Epithelial cell of esophagus (primary cell): Measurements from ENCODE around the gene PTGES2.
A peak's percentile ranks its signal among the peaks of the same experiment; 100 is the strongest.

ENCODE experiments used
- DNase-seq: peaks from one replicate; pipeline ENCODE4 v3.0.0; 2010; ENCODE audit warnings: low read depth
- H3K4me3 ChIP-seq: 2 replicates; pipeline ENCODE4 v1.5.1; 2011; ENCODE audit warnings: mild to moderate bottlenecking, low read length, control low read depth
- TF ChIP-seq, protein P1 (sequence below): IDR thresholded peaks from 2 replicates; pipeline ENCODE4 v1.5.1; 2011; ENCODE audit warnings: low read depth, mild to moderate bottlenecking, low read length, control low read depth, inconsistent platforms; ENCODE audit not compliant: insufficient read depth; ENCODE audit errors: missing control alignments

Gene PTGES2

DNA sequence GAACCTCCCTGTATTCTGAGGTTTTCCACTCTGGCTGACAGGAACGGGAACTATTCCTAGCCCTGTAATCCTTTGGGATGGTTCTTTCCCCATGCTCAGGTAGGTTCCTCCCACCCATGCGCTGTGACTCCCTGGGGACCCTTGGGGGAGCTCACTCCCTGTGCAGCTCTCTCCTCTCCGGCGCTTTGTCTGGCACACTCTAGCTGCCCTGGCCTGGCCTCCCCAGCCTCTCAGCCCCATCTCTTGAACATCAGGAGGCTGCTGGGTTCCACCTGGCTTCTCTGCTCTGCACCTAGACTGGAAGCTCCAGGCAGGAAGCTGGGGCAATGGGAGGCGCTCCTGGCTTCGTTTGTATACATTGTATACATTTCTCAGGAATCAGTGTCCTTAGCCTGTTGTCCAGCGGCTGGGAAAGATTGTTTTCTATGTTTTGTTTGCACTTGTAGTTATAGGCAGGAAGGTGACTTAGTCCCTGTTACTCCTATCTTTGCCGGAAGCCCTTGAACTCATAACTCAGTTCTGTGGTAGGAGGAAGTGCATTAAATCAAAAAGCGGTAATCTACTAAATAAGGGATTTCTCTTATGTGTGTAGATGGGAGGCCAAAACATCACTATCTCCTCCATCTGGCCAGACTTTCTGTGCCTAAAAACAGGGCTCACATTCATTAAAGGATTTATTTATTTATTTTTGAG is 39.1 kb downstream of the PTGES2 start:
- DNase-seq: no peak
- TF ChIP-seq, protein P1, sequence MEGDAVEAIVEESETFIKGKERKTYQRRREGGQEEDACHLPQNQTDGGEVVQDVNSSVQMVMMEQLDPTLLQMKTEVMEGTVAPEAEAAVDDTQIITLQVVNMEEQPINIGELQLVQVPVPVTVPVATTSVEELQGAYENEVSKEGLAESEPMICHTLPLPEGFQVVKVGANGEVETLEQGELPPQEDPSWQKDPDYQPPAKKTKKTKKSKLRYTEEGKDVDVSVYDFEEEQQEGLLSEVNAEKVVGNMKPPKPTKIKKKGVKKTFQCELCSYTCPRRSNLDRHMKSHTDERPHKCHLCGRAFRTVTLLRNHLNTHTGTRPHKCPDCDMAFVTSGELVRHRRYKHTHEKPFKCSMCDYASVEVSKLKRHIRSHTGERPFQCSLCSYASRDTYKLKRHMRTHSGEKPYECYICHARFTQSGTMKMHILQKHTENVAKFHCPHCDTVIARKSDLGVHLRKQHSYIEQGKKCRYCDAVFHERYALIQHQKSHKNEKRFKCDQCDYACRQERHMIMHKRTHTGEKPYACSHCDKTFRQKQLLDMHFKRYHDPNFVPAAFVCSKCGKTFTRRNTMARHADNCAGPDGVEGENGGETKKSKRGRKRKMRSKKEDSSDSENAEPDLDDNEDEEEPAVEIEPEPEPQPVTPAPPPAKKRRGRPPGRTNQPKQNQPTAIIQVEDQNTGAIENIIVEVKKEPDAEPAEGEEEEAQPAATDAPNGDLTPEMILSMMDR: no peak
- H3K4me3 ChIP-seq: no peak overlapping the region

DNA sequence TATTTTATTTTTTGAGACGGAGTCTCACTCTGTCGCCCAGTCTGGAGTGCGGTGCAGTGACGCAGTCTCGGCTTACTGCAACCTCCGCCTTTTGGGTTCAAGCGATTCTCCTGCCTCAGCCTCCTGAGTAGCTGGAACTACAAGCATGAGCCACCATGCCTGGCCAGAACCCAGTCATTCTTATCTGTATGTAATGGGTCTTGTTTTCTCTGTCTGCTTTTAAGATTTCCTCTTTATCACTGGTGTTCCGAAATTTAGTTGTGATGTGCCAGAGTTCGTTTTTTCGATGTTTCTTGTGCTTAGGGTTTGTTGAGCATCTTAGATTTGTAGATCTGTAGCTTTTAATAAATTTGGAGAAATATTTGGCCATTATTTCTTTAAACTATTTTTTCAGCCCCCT is 40.3 kb downstream of the PTGES2 start:
- TF ChIP-seq, protein P1: no peak
- no peak for DNase-seq
- no peak overlapping the region for H3K4me3 ChIP-seq

DNA sequence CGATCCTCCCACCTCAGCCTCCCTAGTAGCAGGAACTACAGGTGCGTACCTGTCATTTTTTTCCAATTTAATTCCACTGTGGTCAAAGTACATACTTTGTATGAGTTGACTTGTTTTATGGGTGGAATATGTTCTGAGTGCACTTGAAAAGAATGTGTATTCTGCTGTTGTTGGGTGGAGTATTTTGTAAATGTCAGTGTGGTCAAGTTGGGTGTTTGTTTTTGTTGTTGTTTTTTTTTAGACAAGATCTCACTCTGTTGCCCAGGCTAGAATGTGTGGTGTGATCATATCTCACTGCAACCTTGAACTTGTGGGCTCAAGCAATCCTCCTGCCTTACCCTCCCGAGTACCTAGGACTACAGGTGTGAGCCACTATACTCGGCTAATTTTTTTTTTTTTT is 41.6 kb downstream of the PTGES2 start:
- DNase-seq: no peak
- H3K4me3 ChIP-seq: no peak overlapping the region
- TF ChIP-seq, protein P1: no peak

DNA sequence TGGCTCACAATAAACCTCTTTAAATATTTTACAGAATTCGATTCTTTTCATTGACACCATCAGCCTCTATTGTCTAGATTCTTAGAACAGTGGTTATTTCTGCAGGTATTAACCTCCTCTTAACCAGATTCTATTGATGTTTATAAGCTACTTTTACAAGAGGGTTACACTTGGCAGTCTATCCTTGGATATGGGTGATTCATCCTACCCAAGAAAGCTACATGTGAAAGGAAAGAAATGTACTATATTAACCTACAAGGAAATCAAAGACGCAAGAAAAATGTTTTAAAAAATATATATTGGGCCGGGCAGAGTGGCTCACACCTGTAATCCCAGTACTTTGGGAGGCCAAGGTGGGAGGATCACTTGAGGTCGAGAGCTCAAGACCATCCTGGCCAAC is 42.8 kb downstream of the PTGES2 start:
- H3K4me3 ChIP-seq: no peak overlapping the region
- DNase-seq: no peak

DNA sequence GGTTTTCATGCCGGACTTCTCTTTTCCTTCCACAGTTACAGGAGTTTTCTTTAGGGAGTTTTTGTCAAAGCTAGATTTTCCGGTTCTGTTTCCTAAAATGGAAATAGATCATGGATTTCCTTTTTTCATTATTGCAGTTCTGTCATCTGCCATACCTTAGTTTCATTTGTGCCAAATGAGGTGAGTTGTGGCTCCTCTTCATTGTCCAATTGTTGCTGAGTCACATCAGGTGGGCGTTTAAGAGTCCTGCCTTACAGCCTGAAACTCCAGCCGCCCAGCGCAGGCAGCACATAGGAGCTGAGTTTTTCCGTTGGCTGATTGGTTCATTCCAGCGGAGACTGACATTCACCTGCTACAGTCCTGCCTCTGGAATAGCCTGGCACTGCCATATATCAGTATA is 45.4 kb downstream of the PTGES2 start:
- H3K4me3 ChIP-seq: no peak overlapping the region
- TF ChIP-seq, protein P1: no peak
- peak; percentile 94 for DNase-seq

More for the DNA sequence above, 42.8 kb downstream of the PTGES2 start:
- TF ChIP-seq, protein P1: no peak

DNA sequence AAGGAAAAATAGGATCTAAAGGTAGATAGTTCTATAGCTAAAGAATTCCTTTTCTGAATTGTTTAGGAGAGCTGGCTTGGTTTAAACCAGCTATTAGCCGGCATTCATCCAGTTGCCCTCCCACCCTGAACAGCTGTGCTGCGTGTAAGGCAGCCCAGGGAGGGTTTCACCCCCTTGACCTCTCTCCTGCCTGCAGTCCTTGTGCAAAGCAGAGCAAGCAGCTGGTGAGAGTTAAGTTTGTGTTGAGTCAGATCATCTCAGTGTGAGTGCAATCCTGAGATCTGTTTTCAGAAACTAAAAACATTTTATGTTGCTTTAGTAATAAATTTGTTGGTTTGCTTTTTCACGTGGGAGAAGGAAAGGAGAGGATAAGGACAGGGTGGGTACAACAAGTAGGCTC is 46.5 kb downstream of the PTGES2 start:
- no peak overlapping the region for H3K4me3 ChIP-seq
- DNase-seq: no peak
- TF ChIP-seq, protein P1: no peak

DNA sequence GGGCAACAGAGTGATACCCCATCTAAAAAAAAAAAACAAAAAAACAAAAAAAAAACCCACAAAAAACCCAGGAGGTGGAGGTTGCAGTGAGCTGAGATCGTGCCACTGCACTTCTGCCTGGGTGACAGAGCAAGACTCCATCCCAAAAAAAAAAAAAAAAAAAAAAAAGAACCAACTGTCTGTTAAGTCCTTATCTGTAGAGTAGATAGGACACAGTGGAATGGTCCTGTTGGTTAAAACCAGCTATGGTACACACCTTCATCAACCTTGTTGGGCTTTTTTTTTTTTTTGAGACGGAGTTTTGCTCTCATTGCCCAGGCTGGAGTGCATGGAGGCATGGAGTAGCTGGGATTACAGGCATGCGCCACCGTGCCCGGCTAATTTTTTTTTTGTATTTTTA is 47.3 kb downstream of the PTGES2 start:
- TF ChIP-seq, protein P1: no peak
- no peak for DNase-seq

More for the DNA sequence above, 47.3 kb downstream of the PTGES2 start:
- no peak overlapping the region for H3K4me3 ChIP-seq
